ENCODE data around the gene RSBN1L.

DNA sequence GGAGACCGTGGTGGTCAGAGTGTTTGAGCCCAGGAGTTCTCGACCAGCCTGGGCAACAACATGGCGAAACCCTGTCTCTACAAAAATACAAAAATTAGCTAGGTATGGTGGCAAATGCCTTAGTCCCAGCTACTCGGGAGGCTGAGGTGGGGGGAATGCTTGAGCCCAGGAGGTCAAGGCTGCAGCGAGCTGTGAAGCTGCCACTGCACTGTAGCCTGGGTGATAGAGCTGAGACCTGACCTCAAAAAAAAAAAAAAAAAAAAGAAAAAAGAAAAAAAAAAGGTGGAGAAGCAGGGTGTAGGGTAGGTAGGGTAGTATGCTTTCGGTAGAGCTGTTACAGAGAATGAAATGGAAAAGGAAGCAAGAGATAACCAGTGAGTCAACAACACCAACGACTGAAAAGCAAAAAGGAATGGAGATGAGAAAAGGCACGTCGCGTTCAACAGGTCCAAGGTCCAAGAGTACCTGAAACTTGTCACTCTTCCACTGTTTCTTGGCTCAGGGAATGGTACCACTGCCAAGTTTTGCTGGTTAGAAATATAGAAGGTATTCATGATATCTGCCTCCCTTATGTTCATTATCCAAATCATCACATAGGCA, 4.3 kb upstream of the RSBN1L start:
- no peak for TF ChIP-seq EZH2phosphoT487 (IDR thresholded peaks at IDR 0.05; ENCODE audit: borderline replicate concordance)
- TF ChIP-seq, protein P1, sequence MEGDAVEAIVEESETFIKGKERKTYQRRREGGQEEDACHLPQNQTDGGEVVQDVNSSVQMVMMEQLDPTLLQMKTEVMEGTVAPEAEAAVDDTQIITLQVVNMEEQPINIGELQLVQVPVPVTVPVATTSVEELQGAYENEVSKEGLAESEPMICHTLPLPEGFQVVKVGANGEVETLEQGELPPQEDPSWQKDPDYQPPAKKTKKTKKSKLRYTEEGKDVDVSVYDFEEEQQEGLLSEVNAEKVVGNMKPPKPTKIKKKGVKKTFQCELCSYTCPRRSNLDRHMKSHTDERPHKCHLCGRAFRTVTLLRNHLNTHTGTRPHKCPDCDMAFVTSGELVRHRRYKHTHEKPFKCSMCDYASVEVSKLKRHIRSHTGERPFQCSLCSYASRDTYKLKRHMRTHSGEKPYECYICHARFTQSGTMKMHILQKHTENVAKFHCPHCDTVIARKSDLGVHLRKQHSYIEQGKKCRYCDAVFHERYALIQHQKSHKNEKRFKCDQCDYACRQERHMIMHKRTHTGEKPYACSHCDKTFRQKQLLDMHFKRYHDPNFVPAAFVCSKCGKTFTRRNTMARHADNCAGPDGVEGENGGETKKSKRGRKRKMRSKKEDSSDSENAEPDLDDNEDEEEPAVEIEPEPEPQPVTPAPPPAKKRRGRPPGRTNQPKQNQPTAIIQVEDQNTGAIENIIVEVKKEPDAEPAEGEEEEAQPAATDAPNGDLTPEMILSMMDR (conservative IDR thresholded peaks at IDR 0.05; ENCODE audit: low read length), result no peak
